ENCODE measurements around the gene PRR12. TPM values are rescaled to one million over a fixed set of nuclear protein-coding genes. Genes with fewer than 3 reads are reported as not detected.

The PRR12 gene
- total and polyA plus RNA-seq, 4 donors, result 0.86 to 3.5 (median 2.8) TPM

GRCh38 chr19:49669516-49669915, 78.5 kb downstream of the PRR12 start:
- H3K27me3 ChIP-seq (ENCODE audit: control insufficient read depth in 4 of 4, insufficient read depth in 4 of 4, low read length in 3 of 4), result no peaks in the 10 kb centered on the region
- peaks cover 8 to 29% (median 20%) of the 10 kb centered on the region in 4 donors for H3K4me1 ChIP-seq (ENCODE audit: control insufficient read depth in 4 of 4, insufficient read depth in 4 of 4, low read length in 3 of 4)
- H3K9me3 ChIP-seq (ENCODE audit: control insufficient read depth in 4 of 4, low read length in 3 of 4), result no peaks in the 10 kb centered on the region
- no peak overlapping the region for H3K4me3 ChIP-seq (ENCODE audit: low read depth in 1 of 3, low read length in 3 of 3)
- no peak overlapping the region for H3K27ac ChIP-seq (ENCODE audit: low read depth in 1 of 2, low read length in 2 of 2)
- no peak overlapping the region for H3K9ac ChIP-seq (ENCODE audit: low read depth in 1 of 2, low read length in 2 of 2)
- H3K36me3 ChIP-seq (ENCODE audit: control insufficient read depth in 4 of 4, insufficient read depth in 3 of 4, low read depth in 1 of 4, low read length in 3 of 4), result peaks cover 0 to 2% (median 0%) of the 10 kb centered on the region in 4 donors
- 91% methylated on average over 3 of the region's 3 CpGs for WGBS
- TF ChIP-seq SP1 (IDR thresholded peaks at IDR 0.05) (no peak), ZBTB33 (IDR thresholded peaks at IDR 0.05) (no peak), FOXA2 (IDR thresholded peaks at IDR 0.05) (no peak), YY1 (IDR thresholded peaks at IDR 0.05) (no peak), MAX (IDR thresholded peaks at IDR 0.05) (no peak), EGR1 (IDR thresholded peaks at IDR 0.05; ENCODE audit: low read depth in 2 of 2) (no peak), HNF4A (conservative IDR thresholded peaks at IDR 0.05) (no peak), JUND (IDR thresholded peaks at IDR 0.05) (no peak), HNF4G (IDR thresholded peaks at IDR 0.05) (no peak), GABPA (IDR thresholded peaks at IDR 0.05 in 1 of 2, conservative IDR thresholded peaks at IDR 0.05 in 1 of 2) (no peak), TAF1 (conservative IDR thresholded peaks at IDR 0.05) (no peak), RXRA (IDR thresholded peaks at IDR 0.05) (no peak), CTCF (IDR thresholded peaks at IDR 0.05; ENCODE audit: low read depth, low read length, missing input control) (no peak), FOXA1 (IDR thresholded peaks at IDR 0.05) (no peak), RAD21 (IDR thresholded peaks at IDR 0.05) (no peak), NR2F2 (IDR thresholded peaks at IDR 0.05) (no peak), REST (IDR thresholded peaks at IDR 0.05) (no peak)
- TF ChIP-seq, protein P1, sequence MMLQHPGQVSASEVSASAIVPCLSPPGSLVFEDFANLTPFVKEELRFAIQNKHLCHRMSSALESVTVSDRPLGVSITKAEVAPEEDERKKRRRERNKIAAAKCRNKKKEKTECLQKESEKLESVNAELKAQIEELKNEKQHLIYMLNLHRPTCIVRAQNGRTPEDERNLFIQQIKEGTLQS (IDR thresholded peaks at IDR 0.05), result no peak
- DNase-seq (ENCODE audit: low spot score), result no peak

All from liver (tissue), 9 donors.